SW480 (cell line): Measurements from ENCODE around the gene MYO5C.

Source experiments
- DNase-seq: peaks from one replicate; pipeline ENCODE4 v3.0.0-alpha.2; 2016; ENCODE audit warnings: low spot score

Gene MYO5C

DNA sequence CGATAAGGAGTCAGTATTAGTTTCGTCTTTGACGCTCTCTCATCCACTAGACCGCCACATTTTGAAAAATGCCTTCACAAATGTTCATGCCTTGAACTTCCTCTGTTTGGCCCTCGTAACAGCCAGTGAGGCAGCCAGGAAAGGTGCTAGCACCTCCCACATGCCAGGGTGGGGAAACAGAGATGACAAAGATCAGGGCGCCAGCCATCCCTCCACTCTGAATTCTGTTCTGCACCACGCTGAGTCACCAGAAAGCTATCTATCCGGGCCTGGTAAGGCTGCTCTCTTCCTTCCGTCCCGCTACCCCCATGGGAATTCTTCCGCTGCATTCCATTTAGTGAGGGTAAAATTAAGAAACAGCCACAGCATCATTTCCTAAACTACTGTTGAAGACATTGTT lies 151.7 kb downstream of the MYO5C start:
- peak; percentile 40 for DNase-seq
